Iris pigment epithelial cell (primary cell): Measurements from ENCODE around the gene MPRIP.
A peak's percentile ranks its signal among the peaks of the same experiment; 100 is the strongest.
"Not testable (repeated sequence)": the region's sequence is repeated elsewhere in the genome, so short reads cannot be mapped to it uniquely, and the experiment has no call there.

Experiments used
- DNase-seq: peaks from one replicate; pipeline ENCODE4 v3.0.0-alpha.2; 2011; ENCODE audit warnings: low read depth

The MPRIP gene

DNA sequence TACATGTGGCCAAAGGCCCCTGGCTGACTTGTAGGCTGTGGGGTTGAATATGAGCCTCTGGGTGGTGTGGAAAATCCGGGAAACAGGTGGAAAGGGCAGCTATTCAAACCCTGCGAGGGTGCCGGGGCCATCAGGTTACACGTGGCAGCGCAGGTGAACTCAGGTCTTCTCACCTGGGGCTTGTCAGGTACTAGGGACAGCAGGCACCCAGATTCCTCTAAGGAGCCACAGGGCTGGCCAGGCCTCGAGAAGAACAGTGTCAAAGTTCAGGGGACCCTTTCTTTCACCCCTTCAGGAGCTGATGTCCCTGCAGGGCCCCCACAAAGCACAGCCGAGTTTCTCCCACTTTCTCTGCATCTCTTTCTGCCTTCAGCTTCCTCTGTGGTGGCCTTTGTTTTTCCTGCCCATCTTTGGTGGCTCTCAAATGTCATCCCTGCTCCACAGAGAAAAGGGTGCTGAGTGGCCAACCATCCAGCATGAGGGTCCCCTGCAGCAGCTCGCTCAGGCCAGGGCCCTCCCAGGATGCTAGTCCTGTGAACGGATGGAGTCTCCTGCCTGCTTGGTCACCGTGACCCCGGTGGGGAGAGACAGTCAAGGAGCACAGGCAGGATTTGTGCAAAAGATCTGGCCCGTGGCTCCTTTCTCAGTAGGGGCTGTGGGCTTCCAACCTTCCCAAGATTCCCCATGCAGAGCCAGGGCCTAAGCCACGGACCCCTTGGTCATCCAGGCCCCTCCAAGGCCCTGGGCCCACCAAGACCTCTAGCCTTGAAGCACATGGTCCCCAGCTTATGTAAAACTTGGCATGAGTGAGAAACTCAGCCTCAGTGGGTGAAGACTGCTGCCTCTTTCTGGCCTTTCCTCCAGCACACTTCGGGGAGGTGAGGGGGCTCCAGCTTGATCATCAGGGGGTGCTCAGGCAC lies 28.2 kb upstream of the MPRIP start:
- DNase-seq: not testable (repeated sequence)

DNA sequence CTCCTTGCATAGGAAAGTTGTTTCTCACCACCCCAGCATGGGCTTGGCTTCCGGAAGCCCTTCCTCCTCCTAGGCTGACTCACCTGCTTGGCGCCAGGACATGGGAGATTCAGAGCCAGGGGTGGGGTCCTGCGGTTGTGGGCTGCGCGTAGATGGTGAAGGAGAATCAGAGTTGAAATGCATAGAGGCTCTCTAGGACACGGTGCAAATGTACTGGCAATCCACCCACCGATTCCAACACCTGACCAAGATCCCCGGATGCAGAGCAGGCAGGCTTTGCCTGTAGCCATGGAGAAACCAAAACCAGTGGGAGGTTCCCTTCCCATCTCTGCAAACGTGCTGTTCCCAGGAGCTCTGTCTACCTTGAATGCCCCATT lies 27.5 kb upstream of the MPRIP start:
- peak; percentile 22 for DNase-seq

DNA sequence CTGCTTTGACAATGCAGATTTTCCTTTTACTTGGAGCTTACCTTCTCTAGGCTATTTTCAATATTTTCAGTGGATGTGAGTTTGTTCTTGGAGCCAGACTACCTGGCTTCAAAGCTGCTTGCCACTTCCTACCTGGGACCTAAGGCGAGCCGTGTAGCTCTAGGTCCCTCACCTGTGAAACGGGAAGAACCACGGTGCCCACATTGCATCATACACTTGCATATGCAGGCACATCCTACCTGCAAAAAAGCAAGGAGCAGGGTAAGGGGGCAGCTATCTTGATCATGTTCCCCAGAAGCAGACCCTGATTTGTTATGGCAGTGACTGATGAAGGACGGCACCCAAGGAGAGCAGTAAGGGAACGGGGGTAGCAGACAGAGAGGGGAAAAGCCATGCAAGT lies 27.0 kb upstream of the MPRIP start:
- no peak for DNase-seq

DNA sequence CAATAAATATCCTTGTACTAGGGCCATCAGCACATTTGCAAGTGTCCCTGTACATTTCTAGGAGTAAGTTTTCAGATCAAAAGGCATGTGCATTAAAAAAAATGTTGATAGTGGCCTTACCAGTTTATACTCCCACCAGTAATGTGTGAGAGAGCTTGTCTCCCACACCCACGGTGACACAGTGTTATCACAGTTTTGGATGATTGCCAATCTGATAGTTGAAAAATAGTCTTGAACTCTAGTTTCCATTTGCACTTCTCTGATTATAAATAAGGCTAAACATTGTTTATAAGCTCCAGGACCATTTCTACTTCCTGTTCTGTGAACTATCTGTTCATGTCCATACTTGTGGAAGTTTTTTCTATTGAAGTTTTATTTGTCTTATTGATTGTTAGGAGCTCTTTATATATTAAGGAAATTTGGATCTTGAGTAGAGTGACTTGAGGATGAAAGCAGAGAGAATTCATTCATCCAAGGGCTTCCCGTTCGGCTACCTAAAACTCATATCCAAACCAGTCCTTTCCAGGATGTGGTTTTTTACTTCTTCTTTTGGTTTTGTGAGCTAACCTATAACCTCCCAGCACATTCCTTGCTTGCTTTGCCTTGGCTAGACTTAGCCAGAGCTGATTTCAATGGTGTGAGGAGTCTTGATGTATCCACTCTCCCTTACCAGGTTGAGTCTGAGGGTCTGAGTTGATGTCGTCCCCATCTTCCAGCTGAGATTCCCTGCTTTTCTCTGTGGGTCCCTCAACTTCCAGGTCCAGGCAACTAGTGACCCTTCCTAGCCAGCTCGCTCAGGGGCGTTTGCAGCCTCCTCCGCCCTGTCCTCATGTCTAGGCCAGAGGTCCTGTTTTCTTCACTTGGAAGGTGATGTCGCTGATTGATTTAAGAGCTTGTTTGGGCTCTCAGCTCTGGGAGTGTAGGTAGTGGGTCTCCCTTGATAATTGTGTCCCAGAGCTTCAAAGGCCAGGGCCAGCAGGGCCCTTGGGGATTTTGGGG lies 25.8 kb upstream of the MPRIP start:
- not testable (repeated sequence) for DNase-seq

DNA sequence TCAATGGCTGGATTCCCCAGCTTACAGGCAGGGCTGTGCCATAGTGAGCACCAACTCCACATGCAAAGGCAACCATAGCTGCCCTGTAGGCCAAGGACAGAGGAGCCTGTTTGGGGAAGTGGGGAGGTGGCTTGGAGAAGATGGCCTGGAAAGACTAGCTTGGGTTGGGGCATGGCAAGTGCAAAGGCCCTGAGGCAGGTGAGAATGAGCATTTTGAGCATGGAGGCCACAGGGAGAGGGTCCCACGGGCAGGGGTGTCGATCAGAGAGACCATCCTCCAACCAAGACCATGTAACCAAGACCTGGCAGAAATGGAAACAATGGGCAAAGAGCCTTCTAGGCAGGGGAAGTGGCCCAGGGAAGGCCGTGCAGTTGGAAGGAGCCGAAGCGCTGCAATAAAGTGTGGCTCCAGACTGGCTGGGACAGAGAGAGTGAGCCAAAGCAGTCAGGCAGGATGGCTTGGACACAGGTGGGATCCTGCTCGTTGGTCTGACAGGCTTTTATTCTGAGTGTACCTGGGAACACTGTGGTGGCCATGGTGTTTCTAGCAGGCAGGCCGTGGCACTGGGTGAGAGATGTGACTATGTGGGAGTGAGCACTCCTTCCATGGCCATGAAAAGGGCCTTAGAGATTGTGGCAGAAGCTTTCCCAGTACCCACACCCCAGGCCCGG lies 24.8 kb upstream of the MPRIP start:
- no peak for DNase-seq

DNA sequence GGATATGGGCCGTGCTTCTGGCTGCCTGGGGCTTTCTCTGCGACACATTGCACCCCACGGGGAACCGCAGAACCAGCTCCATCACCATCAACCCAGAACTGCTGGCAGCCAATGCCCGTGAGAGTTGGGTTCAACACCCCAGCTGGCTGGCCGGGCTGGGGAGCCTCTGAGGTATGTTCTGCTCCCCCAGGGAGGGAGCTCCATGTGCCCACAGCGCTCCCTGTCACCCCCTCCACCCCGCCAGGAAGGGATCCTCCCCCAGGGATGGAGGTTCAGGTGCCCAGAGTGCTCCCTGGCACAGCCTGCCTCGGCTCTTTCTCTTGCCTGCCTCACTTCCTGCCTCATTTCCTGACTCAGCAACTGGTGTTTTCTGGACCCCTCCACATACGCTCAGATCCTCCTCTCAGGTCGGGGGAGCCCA lies 24.2 kb upstream of the MPRIP start:
- DNase-seq: no peak

DNA sequence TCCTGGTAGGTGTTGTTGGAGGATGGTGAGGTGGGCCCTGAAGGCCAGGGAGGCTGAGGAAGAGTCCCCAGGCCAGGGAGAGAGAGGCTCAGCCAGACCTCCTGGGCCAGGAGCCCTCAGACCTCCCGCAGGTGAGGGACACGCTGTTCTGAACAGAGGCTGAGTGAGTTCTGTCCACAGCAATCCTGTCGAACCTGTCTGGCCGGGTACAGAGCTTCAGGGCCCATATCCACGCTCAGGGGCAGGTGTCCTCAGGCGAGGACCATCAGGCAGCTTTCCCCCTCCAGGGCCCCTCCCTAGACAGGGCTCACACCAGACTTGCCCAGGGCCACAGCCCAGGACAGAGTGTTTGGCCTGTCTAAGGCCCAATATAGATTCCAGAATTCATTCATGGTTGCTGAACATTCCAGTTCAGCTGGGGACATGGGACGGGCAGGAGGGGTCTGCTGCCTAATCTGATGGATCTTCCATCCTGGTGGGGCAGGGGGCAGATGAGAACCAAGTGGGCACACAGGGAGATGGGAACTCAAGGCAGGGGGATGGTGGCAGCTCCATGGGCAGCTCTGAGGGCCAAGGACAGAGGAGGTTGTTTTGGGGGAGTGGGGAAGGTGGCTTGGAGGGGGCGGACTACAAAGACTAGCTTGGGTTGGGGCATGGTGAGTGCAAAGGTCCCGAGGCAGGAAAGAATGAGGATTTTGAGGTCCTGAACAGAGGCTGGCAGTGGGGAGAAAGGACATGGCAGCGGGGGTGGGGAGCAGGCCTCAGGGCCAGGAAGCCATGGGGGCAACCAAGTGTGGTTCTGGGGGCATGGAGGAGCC lies 23.4 kb upstream of the MPRIP start:
- DNase-seq: no peak

DNA sequence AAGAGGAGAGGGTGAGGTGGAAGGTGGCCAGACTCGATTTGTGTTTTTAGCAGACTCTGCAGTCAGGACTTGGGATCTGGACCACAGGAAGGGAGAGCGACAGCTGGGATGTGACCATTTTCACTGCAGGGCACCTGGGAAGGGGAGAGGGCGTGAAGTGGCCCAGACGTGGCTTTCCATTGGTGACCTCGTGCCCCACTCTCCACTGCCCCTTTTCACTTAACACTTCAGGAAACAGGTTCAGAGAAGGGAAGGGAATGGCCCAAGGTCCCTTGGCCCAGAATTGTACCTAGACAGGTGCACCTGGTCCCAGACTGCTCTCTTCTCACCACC lies 22.9 kb upstream of the MPRIP start:
- no peak for DNase-seq

DNA sequence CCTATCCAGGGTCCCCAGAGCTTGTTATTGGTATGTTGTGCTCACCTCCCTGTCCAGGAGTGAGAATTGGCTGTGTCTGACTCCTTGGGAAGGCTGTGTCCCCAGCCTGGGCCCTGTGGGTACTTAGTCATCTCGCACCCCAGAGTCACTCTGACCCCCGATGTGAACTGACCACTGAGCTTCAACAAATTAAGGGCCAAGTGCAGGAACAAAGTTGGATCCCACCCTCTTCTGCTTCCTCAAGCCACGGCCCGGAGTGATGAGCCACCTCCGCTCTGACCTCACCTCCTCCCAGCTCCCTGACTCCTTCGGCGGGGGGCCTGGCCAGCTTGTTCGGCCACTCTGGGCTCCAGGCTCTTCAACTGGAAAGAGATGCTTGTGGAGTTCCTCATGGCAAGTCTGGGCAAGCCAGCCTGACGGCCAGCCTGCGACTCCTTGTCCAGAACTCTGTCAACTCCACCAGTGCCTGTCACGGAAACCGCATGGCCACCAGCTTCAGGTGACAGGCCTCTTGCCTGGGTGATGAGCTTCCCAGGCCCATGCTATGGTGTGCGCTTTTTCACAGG lies 22.3 kb upstream of the MPRIP start:
- DNase-seq: no peak

DNA sequence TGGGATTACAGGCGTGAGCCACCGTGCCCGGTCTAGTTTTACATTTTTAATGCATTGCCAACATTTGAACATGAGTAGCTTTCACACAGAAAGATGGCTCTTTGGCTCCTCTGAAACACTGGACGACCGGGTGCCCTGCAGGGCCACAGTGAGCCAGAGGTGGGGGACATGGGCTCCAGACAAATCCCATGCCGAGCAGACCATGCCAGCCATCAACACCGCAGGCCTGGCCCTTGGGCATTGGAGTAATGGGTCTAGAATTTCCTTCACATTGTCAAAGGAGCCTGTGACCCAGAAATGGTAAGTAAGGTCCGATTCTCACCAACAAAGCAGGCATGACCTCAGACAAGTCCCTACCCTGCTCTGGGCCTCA lies 21.4 kb upstream of the MPRIP start:
- DNase-seq: no peak

DNA sequence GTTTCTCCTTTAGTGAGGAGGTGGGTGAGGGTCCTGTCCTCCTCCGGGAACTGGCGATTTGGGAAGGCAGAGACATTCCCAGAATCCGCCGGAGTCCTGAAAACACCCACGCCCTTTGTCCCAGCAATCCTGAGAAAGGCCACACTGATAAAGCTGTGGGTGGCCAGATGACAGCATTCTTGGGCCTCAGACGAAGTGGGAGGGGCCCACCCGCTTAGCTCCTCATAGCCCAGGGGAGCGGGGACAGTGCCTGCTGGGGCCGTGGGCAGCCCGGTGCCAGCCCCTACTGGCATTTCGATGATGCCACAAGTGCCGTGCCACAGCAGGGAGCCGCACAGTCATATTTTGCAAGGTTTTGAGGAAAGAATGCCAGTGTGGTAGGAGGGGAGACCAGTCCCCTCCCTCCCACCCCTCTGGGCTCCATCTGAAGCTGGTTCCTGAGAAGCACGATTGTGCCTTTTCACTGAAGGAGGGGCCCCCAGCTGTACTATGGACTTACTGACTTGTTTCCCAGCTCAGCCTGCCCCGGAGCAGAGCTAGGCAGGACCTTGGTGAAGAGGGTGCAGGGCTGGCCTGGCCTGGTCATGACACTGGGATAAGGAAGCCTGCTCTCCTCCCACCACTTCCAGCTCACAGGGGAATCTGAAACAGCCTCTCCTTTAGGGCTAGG lies 20.9 kb upstream of the MPRIP start:
- DNase-seq: no peak

DNA sequence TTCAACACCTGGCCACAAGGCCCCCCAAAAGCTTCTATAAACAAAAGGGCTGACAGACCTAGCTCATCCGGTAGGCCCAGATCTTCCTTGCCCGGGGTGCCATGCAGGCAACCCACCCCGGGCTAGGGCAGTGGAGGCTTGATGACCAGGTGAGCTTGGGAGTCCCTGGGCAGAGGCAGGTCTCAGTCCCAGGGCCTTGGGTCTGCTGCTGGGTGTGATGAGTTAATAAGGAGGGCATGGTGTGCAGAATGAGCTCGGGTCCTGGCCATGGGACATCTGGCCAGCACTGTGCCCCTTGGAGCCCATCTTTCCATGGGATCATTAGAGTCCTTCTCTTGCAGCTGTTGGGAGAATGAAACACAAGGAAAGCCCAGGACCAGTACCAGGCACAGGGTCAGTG lies 20.2 kb upstream of the MPRIP start:
- DNase-seq: no peak

DNA sequence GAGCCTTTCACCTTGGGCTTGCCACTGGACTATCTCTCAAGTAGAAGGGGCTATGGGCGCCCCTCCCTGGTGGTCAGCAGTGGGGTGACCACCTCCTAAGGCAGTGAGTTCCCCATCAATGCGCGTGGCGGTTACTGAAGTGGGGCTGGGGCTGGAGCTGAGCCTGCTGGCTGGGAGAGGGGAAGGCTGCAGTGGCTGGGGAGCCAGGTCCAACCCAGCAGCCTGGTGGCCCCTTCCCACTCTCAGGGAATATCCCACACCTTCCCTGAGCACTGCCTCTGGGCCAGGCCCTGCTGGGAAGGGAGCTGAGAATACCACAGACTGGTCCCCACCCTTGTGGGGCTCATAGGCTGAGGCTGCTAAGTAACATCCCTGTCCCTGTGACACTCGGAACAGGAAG lies 19.8 kb upstream of the MPRIP start:
- DNase-seq: no peak

DNA sequence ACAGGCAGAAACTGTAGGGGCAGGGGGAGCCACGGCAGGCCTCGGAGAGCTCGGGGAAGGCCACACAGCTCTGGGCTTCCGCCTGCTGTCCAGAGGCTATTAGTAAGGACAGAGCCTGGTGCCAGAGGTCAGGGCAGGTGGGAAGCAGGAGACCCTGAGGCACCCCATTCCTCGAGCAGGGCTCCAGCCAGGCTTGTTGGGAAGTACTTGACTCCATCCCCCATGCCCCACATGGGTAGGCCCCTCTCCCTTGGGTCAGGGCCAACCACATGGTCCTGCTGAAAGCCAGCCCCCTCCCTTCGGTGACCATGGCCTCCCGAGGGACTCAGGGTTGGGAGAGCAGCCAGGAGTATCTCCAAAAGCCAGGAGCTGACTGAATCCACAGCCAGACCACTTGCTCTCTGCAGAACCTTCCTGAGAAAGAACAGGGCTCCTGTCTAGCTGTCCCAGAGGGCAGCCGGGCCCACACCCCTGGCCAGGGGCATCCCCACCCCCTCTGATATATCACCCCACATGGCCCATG lies 17.4 kb upstream of the MPRIP start:
- no peak for DNase-seq

DNA sequence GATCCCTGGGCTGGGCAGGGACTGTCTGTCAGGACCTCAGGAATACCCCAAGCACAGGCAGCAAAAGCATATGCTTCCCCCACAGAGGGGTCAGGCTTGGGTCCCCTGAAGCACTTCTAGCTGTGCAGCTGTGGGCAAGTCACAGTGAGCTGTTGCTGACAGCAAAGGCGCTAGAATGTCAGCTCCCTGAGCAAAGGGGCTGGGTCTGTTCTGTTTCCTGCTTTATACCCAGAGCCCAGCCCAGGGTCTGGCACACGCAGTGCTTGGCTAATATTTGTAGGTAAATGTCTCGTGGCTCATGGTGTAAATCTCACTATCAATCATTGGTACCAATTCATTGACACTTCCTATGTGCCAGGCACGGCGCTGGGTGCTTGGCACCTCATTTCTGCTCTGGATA lies 16.6 kb upstream of the MPRIP start:
- no peak for DNase-seq

DNA sequence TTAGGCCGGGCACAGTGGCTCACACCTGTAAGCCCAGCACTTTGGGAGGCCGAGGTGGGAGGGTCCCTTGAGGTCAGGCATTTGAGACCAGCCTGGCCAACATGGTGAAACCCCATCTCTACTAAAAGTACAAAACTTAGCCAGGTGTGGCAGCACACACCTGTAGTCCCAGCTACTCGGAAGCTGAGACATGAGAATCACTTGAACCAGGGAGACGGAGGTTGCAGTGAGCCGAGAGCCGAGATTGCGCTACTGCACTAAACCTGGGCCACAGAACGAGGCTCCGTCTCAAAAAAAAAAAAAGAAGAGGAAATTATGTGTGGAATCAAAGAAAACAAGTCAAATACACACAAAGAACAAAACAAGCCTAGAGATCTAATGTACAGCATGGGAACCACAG lies 16.1 kb upstream of the MPRIP start:
- no peak for DNase-seq

DNA sequence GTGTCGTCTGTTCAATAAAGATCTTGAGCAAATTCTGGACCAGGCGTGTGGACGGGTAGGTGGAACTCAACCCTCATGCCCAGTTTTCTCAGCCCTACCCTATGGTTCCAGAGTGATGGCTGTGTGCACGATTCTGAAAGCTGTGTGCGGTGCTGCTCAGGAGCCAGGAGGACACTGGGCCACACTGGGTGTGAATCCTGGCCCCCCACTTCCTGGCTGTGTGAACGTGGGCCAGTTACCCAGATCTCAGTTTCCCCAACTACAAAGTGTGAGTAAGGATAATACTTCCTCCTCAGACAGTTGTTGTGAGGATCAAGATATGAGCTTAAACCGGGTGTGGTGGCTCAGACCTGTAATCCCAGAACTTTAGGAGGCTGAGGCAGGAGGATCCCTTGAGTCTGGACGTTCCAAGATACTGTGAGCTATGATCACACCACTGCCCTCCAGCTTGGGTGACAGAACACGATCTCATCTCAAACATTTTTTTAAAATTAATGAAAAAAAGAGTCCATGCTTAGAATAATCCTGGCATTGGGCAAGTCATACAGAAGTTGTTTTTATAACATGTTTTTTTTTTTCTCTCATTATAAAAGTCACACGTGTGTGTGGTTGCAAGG lies 14.7 kb upstream of the MPRIP start:
- DNase-seq: no peak

DNA sequence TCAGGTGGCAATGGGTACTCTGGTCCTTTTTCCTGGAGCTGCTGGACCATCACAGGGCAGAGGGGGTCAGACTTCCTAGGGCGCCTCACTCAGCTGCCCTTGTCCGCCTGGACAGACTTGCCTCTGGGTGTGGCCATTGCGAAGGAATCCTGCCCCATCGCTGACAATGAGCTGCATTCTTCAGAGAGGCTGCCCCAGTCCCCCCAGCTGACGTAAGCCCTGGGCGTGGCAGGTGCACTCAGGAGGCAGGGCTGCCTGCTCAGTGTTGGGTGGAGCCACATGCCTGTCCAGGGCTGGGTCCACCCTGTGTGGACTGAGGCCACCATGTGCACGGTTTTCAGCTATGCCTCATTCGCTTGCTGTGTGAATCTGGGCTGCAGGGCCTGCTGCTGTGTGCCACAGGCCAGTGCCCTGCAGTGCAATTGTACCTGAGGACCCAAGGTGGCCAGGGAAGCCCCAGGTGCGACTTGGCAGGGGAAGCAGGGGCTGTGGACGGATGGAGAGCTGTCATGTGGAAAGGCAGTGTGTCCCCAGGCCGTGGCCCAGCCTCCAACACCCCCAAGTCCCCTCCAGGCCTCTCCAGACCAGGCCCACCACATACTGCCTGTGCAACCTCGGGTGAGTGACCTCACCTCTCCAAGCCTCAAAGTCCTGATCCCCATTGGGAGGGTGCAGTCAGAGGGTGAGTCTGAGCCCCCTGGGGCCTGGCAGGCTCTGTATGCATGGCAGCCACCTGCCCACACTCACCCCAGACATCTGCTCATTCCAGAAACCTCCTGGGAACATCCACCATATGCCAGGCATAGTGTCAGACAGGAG lies 14.0 kb upstream of the MPRIP start:
- DNase-seq: peak; percentile 76

DNA sequence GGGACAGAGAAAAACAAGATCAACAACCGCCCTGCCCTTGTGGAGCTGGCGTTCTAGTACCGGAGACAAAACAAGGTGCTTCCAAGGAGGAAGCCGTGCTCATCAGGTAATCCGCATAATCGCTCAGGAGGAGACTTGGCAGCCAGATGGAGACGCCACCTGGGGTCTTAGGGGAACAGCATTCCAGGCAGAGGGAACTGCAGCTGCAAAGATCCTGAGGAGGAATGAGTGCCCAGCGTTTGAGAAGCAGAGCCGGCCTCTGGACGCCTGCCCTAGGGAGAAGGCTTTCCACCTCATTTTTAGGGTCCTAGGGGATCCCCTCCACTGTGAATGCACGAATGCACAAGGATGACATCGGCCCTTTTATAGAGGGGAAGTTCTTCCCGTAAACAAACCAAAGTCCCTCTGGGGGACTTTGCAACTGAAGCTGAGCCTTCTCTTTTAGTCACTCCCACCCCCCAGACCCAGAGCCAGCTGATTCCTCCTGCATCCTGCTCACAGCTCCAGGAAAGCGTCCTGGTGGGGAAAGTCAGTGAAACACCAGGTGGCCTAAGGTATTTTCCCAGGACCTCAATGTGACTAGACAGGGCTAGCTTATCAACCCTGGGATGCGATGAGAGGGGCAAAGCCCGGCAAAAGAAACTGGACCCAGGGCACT lies 13.2 kb upstream of the MPRIP start:
- no peak for DNase-seq
